Calu3 (cell line): ENCODE data around the gene ERC2. TPM values are rescaled to one million over a fixed set of nuclear protein-coding genes. Genes with fewer than 3 reads are reported as not detected.

Experiments used
- BruUV-seq: library from RNA; stranded (reverse); fragments of 400-500 nt; replicated peaks from 2 replicates; lab custom pipeline; 2021; lab: Mats Ljungman, UMichigan
- CTCF ChIA-PET: fragments of 300-600 bp; sonication (Branson Sonifier 250); formaldehyde crosslinking; loops from one replicate; lab custom pipeline; 2022; ENCODE audit warnings: antibody characterized with exemption; lab: Charles Lee
- DNase-seq: peaks from one replicate; pipeline ENCODE4 v3.0.0; 2022
- H3K27ac Mint-ChIP-seq: one replicate; pipeline ENCODE4 v1.8.0; 2022; ENCODE audit warnings: mixed read lengths; ENCODE audit not compliant: unreplicated experiment
- H3K27me3 Mint-ChIP-seq: one replicate; pipeline ENCODE4 v1.8.0; 2022; ENCODE audit warnings: mixed read lengths; ENCODE audit not compliant: unreplicated experiment
- H3K36me3 Mint-ChIP-seq: one replicate; pipeline ENCODE4 v1.8.0; 2022; ENCODE audit warnings: mild to moderate bottlenecking, moderate library complexity, mixed read lengths; ENCODE audit not compliant: insufficient read depth, unreplicated experiment
- H3K4me1 Mint-ChIP-seq: one replicate; pipeline ENCODE4 v1.8.0; 2022; ENCODE audit warnings: mild to moderate bottlenecking, low read depth, mixed read lengths; ENCODE audit not compliant: unreplicated experiment
- H3K4me3 Mint-ChIP-seq: one replicate; pipeline ENCODE4 v1.8.0; 2022; ENCODE audit warnings: mild to moderate bottlenecking, low read depth, moderate library complexity, mixed read lengths; ENCODE audit not compliant: unreplicated experiment
- H3K9me3 Mint-ChIP-seq: one replicate; pipeline ENCODE4 v1.8.0; 2022; ENCODE audit warnings: low read depth, mixed read lengths; ENCODE audit not compliant: unreplicated experiment
- intact Hi-C: fragments of 100-400 bp; cut with micrococcal nuclease; formaldehyde crosslinking; loops from one replicate; pipeline ENCODE4 v1.10.0; 2022; ENCODE audit not compliant: unreplicated experiment
- total RNA-seq: library from RNA; stranded (reverse); gene quantifications from 2 replicates; pipeline ENCODE4 v1.2.3, GENCODE V29; 2022
- TF ChIP-seq, protein P1 (sequence below): fragments of 200-600 bp; IDR thresholded peaks from one replicate; pipeline ENCODE4 v1.8.0; 2022; ENCODE audit warnings: antibody characterized with exemption; ENCODE audit not compliant: unreplicated experiment

Gene ERC2
- total RNA-seq, 1 experiment from 2014 or later = 0.73 TPM

- BruUV-seq = no TSS peak
- TF ChIP-seq, protein P1, sequence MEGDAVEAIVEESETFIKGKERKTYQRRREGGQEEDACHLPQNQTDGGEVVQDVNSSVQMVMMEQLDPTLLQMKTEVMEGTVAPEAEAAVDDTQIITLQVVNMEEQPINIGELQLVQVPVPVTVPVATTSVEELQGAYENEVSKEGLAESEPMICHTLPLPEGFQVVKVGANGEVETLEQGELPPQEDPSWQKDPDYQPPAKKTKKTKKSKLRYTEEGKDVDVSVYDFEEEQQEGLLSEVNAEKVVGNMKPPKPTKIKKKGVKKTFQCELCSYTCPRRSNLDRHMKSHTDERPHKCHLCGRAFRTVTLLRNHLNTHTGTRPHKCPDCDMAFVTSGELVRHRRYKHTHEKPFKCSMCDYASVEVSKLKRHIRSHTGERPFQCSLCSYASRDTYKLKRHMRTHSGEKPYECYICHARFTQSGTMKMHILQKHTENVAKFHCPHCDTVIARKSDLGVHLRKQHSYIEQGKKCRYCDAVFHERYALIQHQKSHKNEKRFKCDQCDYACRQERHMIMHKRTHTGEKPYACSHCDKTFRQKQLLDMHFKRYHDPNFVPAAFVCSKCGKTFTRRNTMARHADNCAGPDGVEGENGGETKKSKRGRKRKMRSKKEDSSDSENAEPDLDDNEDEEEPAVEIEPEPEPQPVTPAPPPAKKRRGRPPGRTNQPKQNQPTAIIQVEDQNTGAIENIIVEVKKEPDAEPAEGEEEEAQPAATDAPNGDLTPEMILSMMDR = no peak
- peaks cover 9% of the 10 kb centered on the region for H3K9me3 Mint-ChIP-seq
- H3K4me1 Mint-ChIP-seq = no peaks in the 10 kb centered on the region
- CTCF ChIA-PET = no interaction called here
- no peaks in the 10 kb centered on the region for H3K36me3 Mint-ChIP-seq
- DNase-seq = no peak
- intact Hi-C loops = no loop called here
- H3K4me3 Mint-ChIP-seq = no peak overlapping the region
- H3K27ac Mint-ChIP-seq = no peak overlapping the region
- H3K27me3 Mint-ChIP-seq = no peaks in the 10 kb centered on the region
Measured at GRCh38 chr3:55804170-55805095, 663.8 kb downstream of the ERC2 start.

DNA sequence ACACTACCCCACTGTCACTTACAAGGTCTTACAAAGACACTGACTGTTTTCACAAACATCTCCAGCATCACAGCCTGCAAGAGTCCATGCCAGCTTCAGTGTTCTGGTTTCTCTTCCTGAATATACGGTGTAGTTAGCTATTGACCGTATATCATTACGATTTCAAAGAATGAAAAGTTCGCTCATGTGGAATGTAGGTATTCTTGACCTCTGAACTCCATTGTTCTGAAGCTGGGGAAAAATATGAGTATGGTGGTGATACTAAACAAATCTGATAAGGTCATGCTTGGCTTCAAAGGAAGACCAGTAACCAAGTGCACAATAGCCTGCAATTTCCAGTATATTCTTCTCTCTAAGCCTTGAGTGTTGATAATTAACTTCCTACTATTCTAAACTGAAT lies 665.5 kb downstream of the ERC2 start:
- TF ChIP-seq, protein P1 = no peak
- DNase-seq = no peak
- no peak overlapping the region for H3K27ac Mint-ChIP-seq
- no peak overlapping the region for H3K4me3 Mint-ChIP-seq
- no TSS peak for BruUV-seq
- peaks cover 11% of the 10 kb centered on the region for H3K9me3 Mint-ChIP-seq
- intact Hi-C loops = no loop called here
- no peaks in the 10 kb centered on the region for H3K4me1 Mint-ChIP-seq
- CTCF ChIA-PET = no interaction called here
- no peaks in the 10 kb centered on the region for H3K36me3 Mint-ChIP-seq
- H3K27me3 Mint-ChIP-seq = no peaks in the 10 kb centered on the region

DNA sequence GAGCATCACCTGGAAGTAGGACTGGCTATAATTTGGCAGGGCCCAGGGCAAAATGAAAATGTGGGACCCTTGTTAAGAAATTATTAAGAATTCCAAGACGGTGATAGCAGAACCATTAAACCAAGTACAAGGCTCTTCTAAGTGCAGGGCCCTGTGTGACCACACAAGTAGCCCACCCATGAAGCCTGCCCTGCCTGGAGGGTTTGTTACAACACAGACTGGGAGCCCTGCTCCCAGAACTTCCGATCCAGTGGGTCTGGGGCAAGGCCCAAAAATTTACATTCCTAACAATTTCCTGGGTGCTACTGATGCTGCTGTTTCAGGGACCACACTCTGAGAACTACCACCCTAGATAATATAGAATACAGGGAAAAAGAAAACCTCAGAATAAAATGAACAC lies 666.6 kb downstream of the ERC2 start:
- intact Hi-C loops = no loop called here
- CTCF ChIA-PET = no interaction called here

DNA sequence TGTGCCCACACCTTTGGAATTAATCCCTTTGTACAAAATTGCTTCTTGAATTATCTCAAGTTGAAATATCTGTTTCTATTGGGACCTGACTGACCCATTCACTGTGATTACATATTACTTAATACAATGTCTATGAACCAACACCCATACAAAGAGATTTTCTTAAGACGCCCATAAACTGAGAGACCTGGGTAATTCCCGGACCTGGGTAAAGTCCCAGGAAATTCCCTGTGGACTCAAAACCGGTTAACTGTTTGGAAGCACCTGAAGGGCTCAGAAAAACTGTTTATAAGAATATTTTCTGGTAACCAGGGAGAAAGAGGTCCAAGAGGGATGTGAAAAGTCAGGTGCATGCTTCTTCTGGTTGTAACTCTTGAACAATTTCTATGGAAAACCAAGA lies 667.2 kb downstream of the ERC2 start:
- no peak overlapping the region for H3K4me3 Mint-ChIP-seq
- CTCF ChIA-PET = no interaction called here
- H3K27me3 Mint-ChIP-seq = no peaks in the 10 kb centered on the region
- no peak overlapping the region for H3K27ac Mint-ChIP-seq
- H3K4me1 Mint-ChIP-seq = no peaks in the 10 kb centered on the region
- TF ChIP-seq, protein P1 = no peak
- H3K9me3 Mint-ChIP-seq = peaks cover 8% of the 10 kb centered on the region
- no peaks in the 10 kb centered on the region for H3K36me3 Mint-ChIP-seq
- BruUV-seq = no TSS peak
- intact Hi-C loops = no loop called here
- DNase-seq = no peak

More for the DNA sequence above, 666.6 kb downstream of the ERC2 start:
- Mint-ChIP-seq H3K27ac (no peak overlapping the region), H3K9me3 (peaks cover 10% of the 10 kb centered on the region), H3K4me3 (no peak overlapping the region), H3K27me3 (no peaks in the 10 kb centered on the region), H3K4me1 (no peaks in the 10 kb centered on the region), H3K36me3 (no peaks in the 10 kb centered on the region)
- TF ChIP-seq, protein P1 = no peak
- DNase-seq = no peak
- BruUV-seq = no TSS peak
